HL-60 (cell line): ENCODE measurements around the gene RANBP3.

Source experiments
- GABPA ChIP-seq: IDR thresholded peaks from 2 replicates; pipeline ENCODE4 v1.6.1; 2012; ENCODE audit warnings: low read depth
- REST ChIP-seq: IDR thresholded peaks from 2 replicates; pipeline ENCODE4 v1.6.1; 2012; ENCODE audit warnings: low read depth; ENCODE audit not compliant: insufficient replicate concordance

GRCh38 chr19:5975388-5975728, 2.6 kb downstream of the RANBP3 start:
- TF ChIP-seq GABPA = no peak
- TF ChIP-seq REST = no peak
